ENCODE data around the gene SINHCAF.

Gene SINHCAF

DNA sequence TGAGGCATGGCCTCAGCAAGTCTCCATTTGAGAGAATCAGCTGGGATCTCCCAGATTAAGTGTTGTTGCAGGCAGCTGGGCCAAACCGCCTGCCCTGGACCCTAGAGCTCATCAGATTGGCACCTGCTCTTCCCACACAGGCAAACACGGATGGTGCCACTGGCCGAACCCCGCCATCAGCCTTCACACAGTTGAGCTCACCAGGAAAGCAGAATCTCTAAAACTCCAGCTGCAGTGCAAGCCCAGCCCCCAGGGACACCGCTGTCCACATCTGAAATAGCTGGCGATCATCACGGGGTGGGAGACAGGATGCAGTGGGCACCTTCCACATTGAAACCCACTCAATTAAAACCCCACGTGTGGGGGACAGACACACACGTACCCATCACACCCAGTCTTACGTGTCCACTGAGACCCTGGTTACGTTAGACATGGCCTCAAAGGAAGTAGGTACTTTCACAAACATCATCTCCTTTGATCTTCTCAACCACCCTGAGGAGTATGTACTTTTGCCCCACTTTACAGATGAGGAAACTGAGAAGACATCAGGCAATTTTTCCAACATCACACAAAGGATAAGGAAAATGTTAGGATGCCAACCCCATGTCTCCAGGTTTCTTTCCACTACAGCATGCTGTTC lies 88.8 kb downstream of the SINHCAF start:
- H3K4me3 ChIP-seq (ENCODE audit: low read depth in 1 of 2, low read length in 2 of 2) = no peak overlapping the region
- no peaks in the 10 kb centered on the region for H3K9me3 ChIP-seq (ENCODE audit: low read length)
- H3K27ac ChIP-seq (ENCODE audit: low read depth, low read length) = no peak overlapping the region
- H3K36me3 ChIP-seq (ENCODE audit: insufficient read depth, low read length) = no peaks in the 10 kb centered on the region
- no peaks in the 10 kb centered on the region for H3K27me3 ChIP-seq (ENCODE audit: control insufficient read depth in 1 of 2, insufficient read depth in 2 of 2, low read length in 2 of 2)
- no peak overlapping the region for H3K9ac ChIP-seq (ENCODE audit: low read length)
- no peaks in the 10 kb centered on the region for H3K4me1 ChIP-seq (ENCODE audit: insufficient read depth, low read length)

GRCh38 chr12:31235868-31236395 lies 90.0 kb downstream of the SINHCAF start:
- Histone ChIP-seq H3K4me3 (ENCODE audit: low read depth in 1 of 2, low read length in 2 of 2) (no peak overlapping the region), H3K4me1 (ENCODE audit: insufficient read depth, low read length) (no peaks in the 10 kb centered on the region), H3K27ac (ENCODE audit: low read depth, low read length) (no peak overlapping the region), H3K36me3 (ENCODE audit: insufficient read depth, low read length) (no peaks in the 10 kb centered on the region), H3K27me3 (ENCODE audit: control insufficient read depth in 1 of 2, insufficient read depth in 2 of 2, low read length in 2 of 2) (no peaks in the 10 kb centered on the region), H3K9ac (ENCODE audit: low read length) (no peak overlapping the region), H3K9me3 (ENCODE audit: low read length) (no peaks in the 10 kb centered on the region)

DNA sequence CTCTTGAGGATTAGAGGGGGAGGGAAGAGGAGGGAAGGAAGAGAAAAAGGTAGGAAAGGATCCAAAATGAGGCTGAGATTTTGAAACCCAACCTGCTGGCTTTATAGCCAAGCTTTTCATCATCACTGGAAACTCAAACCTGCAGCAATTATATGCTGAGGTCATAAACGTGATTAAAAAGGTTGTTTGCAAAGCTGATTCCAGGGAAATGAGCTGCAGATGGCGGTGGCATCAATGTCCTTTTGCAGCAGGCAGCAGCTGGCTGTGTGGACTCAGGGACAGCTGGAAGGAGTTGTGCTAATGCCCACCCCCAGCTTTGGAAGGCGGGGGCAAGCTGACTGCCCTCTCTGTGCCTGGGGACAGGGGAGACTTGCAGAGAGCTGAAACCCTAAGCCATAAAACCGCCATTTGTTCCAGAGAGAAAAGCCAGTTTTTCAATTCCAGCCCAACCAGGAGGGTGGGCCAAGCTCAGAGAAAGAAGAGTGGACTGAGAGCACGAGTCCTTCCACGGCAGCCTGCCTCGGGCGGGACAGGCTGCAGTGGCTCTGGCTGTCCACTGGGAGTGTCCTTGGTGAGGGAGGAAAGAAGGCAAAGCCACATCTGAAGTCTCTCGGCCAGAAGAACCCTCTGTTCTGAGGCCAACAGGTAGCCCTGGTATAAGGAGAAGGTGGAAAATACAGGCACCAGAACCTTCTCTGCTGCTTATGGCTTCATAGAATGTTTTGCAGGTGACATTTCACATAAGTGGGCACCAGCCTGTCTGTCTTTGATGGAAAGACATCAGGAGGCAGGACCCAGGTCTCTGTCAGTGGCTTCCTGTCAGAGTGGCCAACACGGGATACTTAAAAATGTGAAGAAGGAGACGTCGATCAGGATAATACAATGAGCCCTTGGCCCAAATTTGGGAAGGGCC lies 90.7 kb downstream of the SINHCAF start:
- H3K27ac ChIP-seq (ENCODE audit: low read depth, low read length) = no peak overlapping the region
- H3K9me3 ChIP-seq (ENCODE audit: low read length) = no peaks in the 10 kb centered on the region
- no peak overlapping the region for H3K9ac ChIP-seq (ENCODE audit: low read length)
- no peaks in the 10 kb centered on the region for H3K36me3 ChIP-seq (ENCODE audit: insufficient read depth, low read length)
- H3K27me3 ChIP-seq (ENCODE audit: control insufficient read depth in 1 of 2, insufficient read depth in 2 of 2, low read length in 2 of 2) = no peaks in the 10 kb centered on the region
- no peak overlapping the region for H3K4me3 ChIP-seq (ENCODE audit: low read depth in 1 of 2, low read length in 2 of 2)
- H3K4me1 ChIP-seq (ENCODE audit: insufficient read depth, low read length) = no peaks in the 10 kb centered on the region

DNA sequence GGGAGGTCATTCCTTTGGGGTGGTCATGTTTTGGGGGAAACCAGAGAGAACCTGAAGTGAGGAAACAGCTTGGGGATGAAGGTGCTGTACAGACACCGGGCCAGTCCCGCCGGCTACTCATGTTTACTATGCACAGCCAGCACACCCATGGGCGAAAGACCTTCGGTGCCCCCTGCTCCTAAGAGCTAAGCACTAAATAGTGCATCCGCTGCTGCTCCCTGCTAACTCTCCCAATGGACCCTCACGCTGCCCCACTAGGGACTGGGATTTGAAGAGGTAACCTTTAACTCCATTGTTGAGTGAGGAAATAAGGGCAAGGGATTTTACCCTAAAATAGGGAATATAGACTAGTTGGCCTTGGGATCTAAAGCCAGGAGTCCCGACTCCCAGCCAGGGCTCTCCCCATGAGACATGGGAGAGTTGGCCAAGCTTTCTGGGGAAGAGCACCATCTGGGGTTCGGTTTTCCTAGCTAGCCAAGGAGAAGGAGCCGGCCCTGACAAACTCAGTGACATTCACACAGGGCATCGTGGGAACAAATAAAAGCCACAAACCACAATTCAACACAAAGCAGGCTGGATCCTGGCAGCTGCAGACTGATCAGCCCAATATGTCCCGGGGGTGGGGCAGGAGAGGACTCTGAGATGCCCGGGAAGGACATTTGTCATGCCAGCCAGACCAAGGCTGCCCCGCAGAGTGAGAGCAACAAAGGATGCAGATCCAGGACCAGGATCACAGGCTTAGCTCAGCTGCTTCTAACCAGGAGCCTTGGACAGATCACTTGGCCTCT lies 91.7 kb downstream of the SINHCAF start:
- no peaks in the 10 kb centered on the region for H3K27me3 ChIP-seq (ENCODE audit: control insufficient read depth in 1 of 2, insufficient read depth in 2 of 2, low read length in 2 of 2)
- no peaks in the 10 kb centered on the region for H3K4me1 ChIP-seq (ENCODE audit: insufficient read depth, low read length)
- no peaks in the 10 kb centered on the region for H3K9me3 ChIP-seq (ENCODE audit: low read length)
- H3K9ac ChIP-seq (ENCODE audit: low read length) = no peak overlapping the region
- no peaks in the 10 kb centered on the region for H3K36me3 ChIP-seq (ENCODE audit: insufficient read depth, low read length)
- H3K27ac ChIP-seq (ENCODE audit: low read depth, low read length) = no peak overlapping the region
- no peak overlapping the region for H3K4me3 ChIP-seq (ENCODE audit: low read depth in 1 of 2, low read length in 2 of 2)

GRCh38 chr12:31233061-31233730 lies 92.8 kb downstream of the SINHCAF start:
- Histone ChIP-seq H3K4me1 (ENCODE audit: insufficient read depth, low read length) (no peaks in the 10 kb centered on the region), H3K27ac (ENCODE audit: low read depth, low read length) (no peak overlapping the region), H3K36me3 (ENCODE audit: insufficient read depth, low read length) (no peaks in the 10 kb centered on the region), H3K27me3 (ENCODE audit: control insufficient read depth in 1 of 2, insufficient read depth in 2 of 2, low read length in 2 of 2) (no peaks in the 10 kb centered on the region), H3K9me3 (ENCODE audit: low read length) (no peaks in the 10 kb centered on the region), H3K9ac (ENCODE audit: low read length) (no peak overlapping the region), H3K4me3 (ENCODE audit: low read depth in 1 of 2, low read length in 2 of 2) (no peak overlapping the region)

DNA sequence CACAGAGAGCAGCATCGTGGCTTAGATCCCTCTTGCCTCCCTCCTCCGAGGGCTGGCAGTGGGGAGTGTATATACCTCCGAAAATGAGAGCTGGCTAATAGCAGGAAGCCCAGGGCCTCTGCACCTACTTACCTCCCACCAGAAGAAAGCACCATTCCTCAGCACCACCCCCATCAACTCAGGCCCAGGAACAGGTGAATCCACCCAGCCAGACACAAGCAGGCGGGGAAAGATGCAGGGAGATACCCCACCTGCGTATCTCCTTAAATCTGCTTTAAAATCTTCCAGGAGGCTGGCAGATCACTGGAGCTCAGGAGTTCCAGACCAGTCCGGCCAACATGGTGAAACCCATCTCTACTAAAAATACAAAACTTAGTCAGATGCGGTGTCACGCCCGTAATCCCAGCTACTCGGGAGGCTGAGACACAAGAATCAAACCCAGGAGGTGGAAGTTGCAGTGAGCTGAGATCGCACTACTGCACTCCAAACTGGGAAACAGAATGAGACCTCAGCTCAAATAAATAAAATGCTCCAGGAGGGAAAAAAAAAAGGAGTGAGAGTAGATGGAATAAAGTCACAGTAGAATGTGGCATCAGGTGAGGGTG lies 93.5 kb downstream of the SINHCAF start:
- Histone ChIP-seq H3K36me3 (ENCODE audit: insufficient read depth, low read length) (no peaks in the 10 kb centered on the region), H3K27ac (ENCODE audit: low read depth, low read length) (no peak overlapping the region), H3K4me3 (ENCODE audit: low read depth in 1 of 2, low read length in 2 of 2) (no peak overlapping the region), H3K9ac (ENCODE audit: low read length) (no peak overlapping the region), H3K4me1 (ENCODE audit: insufficient read depth, low read length) (no peaks in the 10 kb centered on the region), H3K27me3 (ENCODE audit: control insufficient read depth in 1 of 2, insufficient read depth in 2 of 2, low read length in 2 of 2) (no peaks in the 10 kb centered on the region), H3K9me3 (ENCODE audit: low read length) (no peaks in the 10 kb centered on the region)

DNA sequence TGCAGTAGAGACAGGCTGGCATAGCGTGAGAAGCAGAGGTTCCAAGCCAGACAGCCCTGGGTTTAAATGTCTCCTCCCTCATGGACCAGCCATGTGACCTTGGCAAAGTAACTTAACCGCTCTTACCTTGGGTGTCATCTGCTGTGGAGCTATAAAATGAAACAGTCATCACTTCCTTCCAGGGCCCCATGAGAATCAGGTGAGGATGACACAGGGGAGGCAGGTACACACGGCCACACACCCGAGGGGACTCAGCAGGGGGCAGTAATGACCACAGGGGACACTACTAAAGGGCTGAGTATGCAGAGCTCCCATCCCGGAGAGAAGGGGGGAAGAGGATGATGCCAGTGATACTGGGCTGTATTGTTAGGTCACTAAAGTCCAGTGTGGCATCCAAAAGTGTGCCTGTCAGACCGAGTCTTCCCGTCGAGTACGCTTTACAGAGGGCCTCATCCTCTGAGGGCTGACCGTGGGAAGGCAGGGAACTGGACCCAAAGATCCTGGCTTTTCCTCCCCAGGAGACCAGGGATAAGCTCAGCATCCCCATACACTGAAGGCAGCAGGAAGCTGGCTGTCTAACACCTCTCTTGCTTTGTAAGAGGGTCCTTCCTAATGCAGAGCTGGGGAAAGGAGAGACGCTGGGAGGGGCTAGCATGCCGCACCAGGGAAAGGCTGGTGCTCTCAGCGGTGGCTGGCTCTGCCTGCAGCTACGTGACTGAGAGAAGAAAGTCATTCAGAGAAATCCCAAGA lies 94.2 kb downstream of the SINHCAF start:
- H3K9me3 ChIP-seq (ENCODE audit: low read length) = no peaks in the 10 kb centered on the region
- no peak overlapping the region for H3K4me3 ChIP-seq (ENCODE audit: low read depth in 1 of 2, low read length in 2 of 2)
- H3K36me3 ChIP-seq (ENCODE audit: insufficient read depth, low read length) = no peaks in the 10 kb centered on the region
- no peaks in the 10 kb centered on the region for H3K4me1 ChIP-seq (ENCODE audit: insufficient read depth, low read length)
- H3K27ac ChIP-seq (ENCODE audit: low read depth, low read length) = no peak overlapping the region
- H3K9ac ChIP-seq (ENCODE audit: low read length) = no peak overlapping the region
- no peaks in the 10 kb centered on the region for H3K27me3 ChIP-seq (ENCODE audit: control insufficient read depth in 1 of 2, insufficient read depth in 2 of 2, low read length in 2 of 2)

Data from muscle layer of colon (tissue), 2 donors.